K562 (cell line): ENCODE results near the gene RBFOX1. TPM values are rescaled to one million over a fixed set of nuclear protein-coding genes. Genes with fewer than 3 reads are reported as not detected.

Source experiments
- ATAC-seq: fragments of 200-7000 bp; cut with Tn5 transposase; 3 replicates; pipeline ENCODE4 v1.9.1; 2020; ENCODE audit warnings: moderate library complexity
- BruUV-seq: library from RNA; stranded (reverse); fragments of 400-500 nt; replicated peaks from 2 replicates; lab custom pipeline; 2021; lab: Mats Ljungman, UMichigan
- CTCF ChIA-PET: fragments of 300-600 bp; formaldehyde crosslinking; extraction: SDS; loops from one replicate; lab custom pipeline; 2021; ENCODE audit warnings: low intra/inter-chr PET ratio; lab: Yijun Ruan, JAX
- POLR2A ChIA-PET: fragments of 300-600, 350-650 bp; sonication (Branson Sonifier 250); formaldehyde crosslinking; extraction: SDS; loops from one replicate; lab custom pipeline; 2021; ENCODE audit warnings: antibody characterized with exemption, inconsistent platforms; lab: Yijun Ruan, JAX
- DNase-seq, 4 experiments: peaks; one replicate each; pipeline versions ENCODE4 v3.0.0 to v3.0.0-alpha.2; 2011 to 2018; ENCODE audit warnings: low spot score in 3 of 4, mixed read lengths in 3 of 4; ENCODE audit errors: extremely low read depth in 1 of 4
- FAIRE-seq: peaks from 2 replicates; lab custom pipeline; 2011; peaks lifted over from hg19 to GRCh38; lab: Jason Lieb, UNC
- H2AFZ ChIP-seq: 2 replicates; pipeline ENCODE4 v1.6.0; 2011; ENCODE audit warnings: low read depth, low read length, control low read depth, inconsistent platforms
- H3K27ac ChIP-seq: fragments of 200-600 bp; 3 replicates; pipeline ENCODE4 v1.8.0; 2011; ENCODE audit warnings: low read depth, mild to moderate bottlenecking, control low read depth, inconsistent platforms, low read length, moderate library complexity, mixed read lengths; ENCODE audit errors: extremely low read depth
- H3K27me3 ChIP-seq, 2 experiments: fragments of 300-600 bp in 1 of 2; 2 replicates in 1 of 2; 3 replicates in 1 of 2; pipeline versions ENCODE4 v1.6.0 to v1.8.0; 2011; ENCODE audit warnings: inconsistent platforms in 2 of 2, low read length in 2 of 2, mild to moderate bottlenecking in 1 of 2, mixed read lengths in 1 of 2, moderate library complexity in 1 of 2; ENCODE audit not compliant: control insufficient read depth in 2 of 2, insufficient read depth in 2 of 2
- H3K36me3 ChIP-seq: fragments of 300-600 bp; 3 replicates; pipeline ENCODE4 v1.8.0; 2011; ENCODE audit warnings: mild to moderate bottlenecking, low read length, inconsistent platforms; ENCODE audit not compliant: control insufficient read depth, insufficient read depth
- H3K4me1 ChIP-seq, 2 experiments: fragments of 200-600 bp in 1 of 2; replicated peaks in 1 of 2; 2 replicates in 1 of 2; 3 replicates in 1 of 2; pipeline versions ENCODE4 v1.5.1 to v1.8.0; 2011; ENCODE audit warnings: inconsistent platforms in 2 of 2, low read length in 2 of 2, mild to moderate bottlenecking in 1 of 2, mixed read lengths in 1 of 2, moderate library complexity in 1 of 2; ENCODE audit not compliant: control insufficient read depth in 2 of 2, insufficient read depth in 2 of 2
- H3K4me2 ChIP-seq: 2 replicates; pipeline ENCODE4 v1.6.1; 2011; ENCODE audit warnings: low read length, control low read depth, inconsistent platforms, mixed read lengths; ENCODE audit not compliant: insufficient read depth
- H3K4me3 ChIP-seq: fragments of 200-600 bp; sonication (generic), shearing (Covaris generic); 2 replicates; pipeline ENCODE4 v1.5.1; 2016; ENCODE audit warnings: control low read depth, inconsistent platforms
- H3K79me2 ChIP-seq: fragments of 200-600 bp; 3 replicates; pipeline ENCODE4 v1.8.0; 2011; ENCODE audit warnings: low read length, inconsistent platforms; ENCODE audit not compliant: control insufficient read depth, insufficient read depth
- H3K9ac ChIP-seq, 2 experiments: 2 replicates each; pipeline versions ENCODE4 v1.6.0 to v1.6.1; 2011; ENCODE audit warnings: low read depth in 2 of 2, low read length in 2 of 2, control low read depth in 1 of 2, inconsistent platforms in 1 of 2, mild to moderate bottlenecking in 1 of 2, mixed read lengths in 1 of 2; ENCODE audit not compliant: insufficient read depth in 1 of 2
- H3K9me1 ChIP-seq: one replicate; pipeline ENCODE4 v1.6.0; 2011; ENCODE audit warnings: inconsistent platforms, mild to moderate bottlenecking, low read length, moderate library complexity; ENCODE audit not compliant: control insufficient read depth, insufficient read depth
- H3K9me3 ChIP-seq: replicated peaks from 2 replicates; pipeline ENCODE4 v1.5.1; 2011; ENCODE audit warnings: low read depth, low read length, inconsistent platforms; ENCODE audit not compliant: control insufficient read depth, insufficient read depth
- H4K20me1 ChIP-seq: replicated peaks from 2 replicates; pipeline ENCODE4 v1.6.1; 2011; ENCODE audit warnings: low read length, inconsistent platforms, mixed read lengths; ENCODE audit not compliant: control insufficient read depth, insufficient read depth
- ILK ChIP-seq: fragments of 450-650 bp; IDR thresholded peaks from 2 replicates; pipeline ENCODE4 v1.6.1; 2016; ENCODE audit warnings: missing genetic modification characterization, low read depth, mild to moderate bottlenecking, missing compliant biosample characterization, moderate library complexity, borderline replicate concordance
- LARP7 ChIP-seq: fragments of 450-650 bp; IDR thresholded peaks from 2 replicates; pipeline ENCODE4 v1.6.1; 2016
- PHF20 ChIP-seq: fragments of 450-650 bp; IDR thresholded peaks from 2 replicates; pipeline ENCODE4 v1.6.1; 2018; ENCODE audit not compliant: partially characterized antibody
- TBL1XR1 ChIP-seq, 2 experiments: IDR thresholded peaks; 2 replicates each; pipeline ENCODE4 v1.6.1; 2012; ENCODE audit warnings: improper control_type of control experiment in 2 of 2, low read length in 2 of 2, mild to moderate bottlenecking in 1 of 2
- U2AF1 ChIP-seq: fragments of 200-400 bp; formaldehyde crosslinking; optimal IDR thresholded peaks from 2 replicates; pipeline ENCODE3; 2017; ENCODE audit warnings: mild to moderate bottlenecking, low read depth, low read length, moderate library complexity
- WGBS: fragments of 100-300 bp; shearing (Covaris generic); methylation state at CpG from one replicate; pipeline ENCODE4 v1.1.6; 2016; ENCODE audit warnings: low coverage, mixed read lengths; ENCODE audit not compliant: insufficient coverage; ENCODE audit errors: missing lambda C conversion rate; 5-methylcytosine and 5-hydroxymethylcytosine counted together
- in situ Hi-C: fragments of 300-500 bp; cut with MboI; formaldehyde crosslinking; loops from 4 replicates; pipeline ENCODE4 v1.15.0; 2018; ENCODE audit warnings: inconsistent platforms, mixed read lengths
- intact Hi-C: fragments of 100-400 bp; cut with micrococcal nuclease; formaldehyde crosslinking; loops from 2 replicates; pipeline ENCODE4 v1.14.2; 2022
- polyA plus RNA-seq, 8 experiments: library from polyadenylated mRNA; depleted of rRNA in 4 of 8; stranded (reverse) in 5 of 8; unstranded in 3 of 8; fragments of >200 nt; fragmentation: Nextera tagmentation in 2 of 8; fragmentation: Illumina TruSeq in 1 of 8; extraction: Ambion mirVana in 2 of 8; extraction: Trizol in 1 of 8; gene quantifications; 2 replicates each; pipeline versions ENCODE4 v1.2.1 to v1.2.3, GENCODE V29; 2011 to 2014; ENCODE audit warnings: inconsistent platforms in 1 of 8, missing spikeins in 1 of 8
- total RNA-seq, 7 experiments: library from RNA; depleted of rRNA in 6 of 7; stranded (reverse); fragments of >200 nt in 6 of 7; fragmentation: Illumina TruSeq in 2 of 7; extraction: Trizol in 2 of 7; gene quantifications; 2 replicates each; pipeline versions ENCODE4 v1.2.1 to v1.2.3, GENCODE V29; 2011 to 2021; ENCODE audit warnings: low replicate concordance in 1 of 7
- TF ChIP-seq, protein P1 (sequence below): sonication (generic); formaldehyde crosslinking; IDR thresholded peaks from 2 replicates; pipeline ENCODE4 v1.8.0; 2022; ENCODE audit warnings: mild to moderate bottlenecking, missing genetic modification reagents, borderline replicate concordance
- TF ChIP-seq, protein P2 (sequence below): fragments of 450-650 bp; formaldehyde crosslinking; IDR thresholded peaks from 2 replicates; pipeline ENCODE4 v1.4.0; 2022; ENCODE audit warnings: mild to moderate bottlenecking, moderate library complexity

RBFOX1 gene
- total and polyA plus RNA-seq, 9 of the 15 experiments (the other 6 are each of a cell fraction or from before 2014, with no cell fraction given) = 0.03 TPM; not detected in 8

DNA sequence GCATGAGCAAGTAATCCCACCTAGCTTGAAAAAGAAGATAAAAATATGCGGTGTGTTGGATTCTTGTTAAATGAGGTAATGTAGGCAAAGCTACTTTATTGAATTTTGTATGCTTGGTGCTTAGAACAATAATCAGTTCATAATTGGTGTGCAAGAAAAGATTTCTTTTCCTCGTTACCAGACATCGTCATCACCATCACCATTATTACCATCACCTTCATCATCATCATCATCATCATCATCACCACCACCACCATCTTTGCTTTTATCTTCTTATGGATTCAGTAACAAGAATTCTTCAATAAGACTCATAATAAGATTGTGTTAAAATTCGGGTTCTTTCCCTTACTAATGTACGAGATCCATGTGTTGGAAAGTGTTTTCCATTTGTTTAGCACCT is 173.7 kb downstream of the RBFOX1 start:
- no peak for FAIRE-seq
- CTCF ChIA-PET = no interaction called here
- POLR2A ChIA-PET = no interaction called here

DNA sequence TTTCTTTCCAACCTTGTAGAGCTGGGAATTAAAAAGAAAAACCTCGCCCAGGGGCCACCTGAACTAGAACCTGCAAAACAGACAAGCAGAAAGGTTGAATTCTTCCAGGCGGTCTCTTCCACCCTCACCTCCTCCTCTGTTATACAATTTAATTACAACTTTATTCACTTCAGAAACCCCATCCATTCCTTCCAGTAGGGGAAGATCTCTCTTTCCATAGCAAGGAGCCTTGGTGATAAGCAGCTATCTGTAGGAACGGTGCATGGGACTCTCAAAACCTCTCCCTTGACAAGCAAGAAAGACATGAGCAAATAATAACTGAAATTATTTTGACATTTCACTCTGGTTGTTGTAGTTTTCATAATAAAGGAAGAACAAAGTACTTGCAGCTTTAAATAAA is 176.0 kb downstream of the RBFOX1 start:
- no peak for DNase-seq
- FAIRE-seq = no peak
- H3K4me1 ChIP-seq = no peaks in the 10 kb centered on the region
- H3K27me3 ChIP-seq = peaks cover 0 to 6% of the 10 kb centered on the region in 2 experiments; a peak in 1 of 5 replicates
- H3K9me3 ChIP-seq = no peaks in the 10 kb centered on the region
- no peak overlapping the region for H3K27ac ChIP-seq
- no peaks in the 10 kb centered on the region for H3K79me2 ChIP-seq
- WGBS = 3% methylated on average over 3 of the region's 3 CpGs
- BruUV-seq = no TSS peak
- CTCF ChIA-PET = no interaction called here
- H3K4me2 ChIP-seq = no peak overlapping the region
- H3K9me1 ChIP-seq = no peaks in the 10 kb centered on the region
- TF ChIP-seq, protein P1, sequence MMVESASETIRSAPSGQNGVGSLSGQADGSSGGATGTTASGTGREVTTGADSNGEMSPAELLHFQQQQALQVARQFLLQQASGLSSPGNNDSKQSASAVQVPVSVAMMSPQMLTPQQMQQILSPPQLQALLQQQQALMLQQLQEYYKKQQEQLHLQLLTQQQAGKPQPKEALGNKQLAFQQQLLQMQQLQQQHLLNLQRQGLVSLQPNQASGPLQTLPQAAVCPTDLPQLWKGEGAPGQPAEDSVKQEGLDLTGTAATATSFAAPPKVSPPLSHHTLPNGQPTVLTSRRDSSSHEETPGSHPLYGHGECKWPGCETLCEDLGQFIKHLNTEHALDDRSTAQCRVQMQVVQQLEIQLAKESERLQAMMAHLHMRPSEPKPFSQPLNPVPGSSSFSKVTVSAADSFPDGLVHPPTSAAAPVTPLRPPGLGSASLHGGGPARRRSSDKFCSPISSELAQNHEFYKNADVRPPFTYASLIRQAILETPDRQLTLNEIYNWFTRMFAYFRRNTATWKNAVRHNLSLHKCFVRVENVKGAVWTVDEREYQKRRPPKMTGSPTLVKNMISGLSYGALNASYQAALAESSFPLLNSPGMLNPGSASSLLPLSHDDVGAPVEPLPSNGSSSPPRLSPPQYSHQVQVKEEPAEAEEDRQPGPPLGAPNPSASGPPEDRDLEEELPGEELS (CRISPR knock-in tag) = no peak
- TF ChIP-seq ILK = no peak
- no peak for TF ChIP-seq TBL1XR1 (IDR thresholded peaks at IDR 0.05; ENCODE audit: low read length in 2 of 2)
- no peak for TF ChIP-seq PHF20
- no peak overlapping the region for H2AFZ ChIP-seq
- H4K20me1 ChIP-seq = no peaks in the 10 kb centered on the region
- H3K36me3 ChIP-seq = no peaks in the 10 kb centered on the region
- intact Hi-C loops = no loop called here
- no peak overlapping the region for H3K9ac ChIP-seq
- ATAC-seq = no peak
- in situ Hi-C loops = no loop called here
- POLR2A ChIA-PET = interaction anchor here (0.6 kb wide), 1 partner anchor 20 kb away, joined by 3 read pairs; no protein-coding TSS in a partner anchor
- no peak overlapping the region for H3K4me3 ChIP-seq

More for the DNA sequence above, 173.7 kb downstream of the RBFOX1 start:
- no peaks in the 10 kb centered on the region for H4K20me1 ChIP-seq
- H3K4me2 ChIP-seq = no peak overlapping the region
- no peak overlapping the region for H3K9ac ChIP-seq
- ATAC-seq (no peak), DNase-seq (no peak)
- H3K36me3 ChIP-seq = no peaks in the 10 kb centered on the region
- no peaks in the 10 kb centered on the region for H3K9me1 ChIP-seq
- no peaks in the 10 kb centered on the region for H3K9me3 ChIP-seq
- no peak overlapping the region for H3K4me3 ChIP-seq
- in situ Hi-C loops (no loop called here), intact Hi-C loops (no loop called here)
- BruUV-seq = no TSS peak
- 0% methylated on average over 5 of the region's 5 CpGs for WGBS
- H3K4me1 ChIP-seq = no peaks in the 10 kb centered on the region
- no peak for TF ChIP-seq LARP7
- TF ChIP-seq, protein P2, sequence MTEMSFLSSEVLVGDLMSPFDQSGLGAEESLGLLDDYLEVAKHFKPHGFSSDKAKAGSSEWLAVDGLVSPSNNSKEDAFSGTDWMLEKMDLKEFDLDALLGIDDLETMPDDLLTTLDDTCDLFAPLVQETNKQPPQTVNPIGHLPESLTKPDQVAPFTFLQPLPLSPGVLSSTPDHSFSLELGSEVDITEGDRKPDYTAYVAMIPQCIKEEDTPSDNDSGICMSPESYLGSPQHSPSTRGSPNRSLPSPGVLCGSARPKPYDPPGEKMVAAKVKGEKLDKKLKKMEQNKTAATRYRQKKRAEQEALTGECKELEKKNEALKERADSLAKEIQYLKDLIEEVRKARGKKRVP (CRISPR knock-in tag) = no peak
- no peak for TF ChIP-seq U2AF1
- H2AFZ ChIP-seq = no peak overlapping the region
- peaks cover 0 to 6% of the 10 kb centered on the region in 2 experiments; a peak in 1 of 5 replicates for H3K27me3 ChIP-seq
- no peaks in the 10 kb centered on the region for H3K79me2 ChIP-seq
- H3K27ac ChIP-seq = no peak overlapping the region
